A549 (cell line): ENCODE results near the gene PRMT7. TPM values are rescaled to one million over a fixed set of nuclear protein-coding genes. Genes with fewer than 3 reads are reported as not detected.

ENCODE experiments used
- ATAC-seq, 2 experiments: fragments of 200-7000 bp in 1 of 2; fragments of >200 bp in 1 of 2; cut with Nextera tagmentation in 1 of 2; cut with Tn5 transposase in 1 of 2; 3 replicates each; pipeline versions ENCODE4 v1.8.0 to v1.9.1; 2018 to 2020; ENCODE audit warnings: mild to moderate bottlenecking in 1 of 2, moderate library complexity in 1 of 2
- CTCF ChIA-PET: fragments of 300-600 bp; sonication (Branson Sonifier 250); formaldehyde crosslinking; extraction: SDS; loops from one replicate; lab custom pipeline; 2021; ENCODE audit warnings: antibody characterized with exemption, inconsistent platforms; lab: Yijun Ruan, JAX
- POLR2A ChIA-PET: fragments of 350-600 bp; formaldehyde crosslinking; extraction: SDS; loops from one replicate; lab custom pipeline; 2021; ENCODE audit warnings: antibody characterized with exemption, inconsistent platforms; lab: Yijun Ruan, JAX
- DNase-seq, 2 experiments: peaks; one replicate each; pipeline versions ENCODE4 v3.0.0 to v3.0.0-alpha.2; 2011 to 2016; ENCODE audit warnings: low read depth in 1 of 2, low spot score in 1 of 2
- FAIRE-seq: peaks from 2 replicates; lab custom pipeline; 2011; peaks lifted over from hg19 to GRCh38; lab: Jason Lieb, UNC
- H3K27ac ChIP-seq, 2 experiments: fragments of >200 bp; sonication (Bioruptor Twin); formaldehyde crosslinking; 3 replicates each; pipeline ENCODE4 v1.5.1; 2016 to 2017
- H3K4me1 ChIP-seq: fragments of >200 bp; sonication (Bioruptor Twin); formaldehyde crosslinking; 3 replicates; pipeline ENCODE4 v1.6.1; 2016
- H3K4me2 ChIP-seq: fragments of >200 bp; sonication (Bioruptor Twin); formaldehyde crosslinking; 3 replicates; pipeline ENCODE4 v1.6.1; 2016
- H3K4me3 ChIP-seq: fragments of >200 bp; sonication (Bioruptor Twin); formaldehyde crosslinking; 3 replicates; pipeline ENCODE4 v1.5.1; 2016
- H3K9me3 ChIP-seq: fragments of >200 bp; sonication (Bioruptor Twin); formaldehyde crosslinking; 3 replicates; pipeline ENCODE4 v1.6.1; 2016
- FOSL2 ChIP-seq, 2 experiments: fragments of 450-650 bp in 1 of 2; fragments of >200 bp in 1 of 2; sonication (Bioruptor Twin) in 1 of 2; formaldehyde crosslinking; IDR thresholded peaks; 2 replicates each; pipeline versions ENCODE4 v1.5.0 to v1.6.1; 2016 to 2020; ENCODE audit warnings: mild to moderate bottlenecking in 1 of 2, moderate library complexity in 1 of 2
- HES2 ChIP-seq: fragments of >200 bp; sonication (Bioruptor Twin); formaldehyde crosslinking; IDR thresholded peaks from 2 replicates; pipeline ENCODE4 v1.6.1; 2016
- HEYL ChIP-seq: fragments of 250-450 bp; sonication (Bioruptor Pico); IDR thresholded peaks from 2 replicates; pipeline ENCODE4 v1.8.0; 2021; ENCODE audit warnings: mild to moderate bottlenecking, moderate library complexity
- HMGXB4 ChIP-seq: fragments of 250-450 bp; sonication (Bioruptor Pico); IDR thresholded peaks from 2 replicates; pipeline ENCODE4 v1.5.0; 2021; ENCODE audit warnings: mild to moderate bottlenecking, moderate library complexity, borderline replicate concordance
- HOXB5 ChIP-seq: fragments of 250-450 bp; sonication (Bioruptor Pico); IDR thresholded peaks from 2 replicates; pipeline ENCODE4 v1.5.0; 2020; ENCODE audit warnings: mild to moderate bottlenecking, moderate library complexity
- JUN ChIP-seq, 2 experiments: fragments of >200 bp; sonication (Bioruptor Twin); formaldehyde crosslinking; IDR thresholded peaks; 2 replicates in 1 of 2; 3 replicates in 1 of 2; pipeline ENCODE4 v1.6.1; 2016 to 2017
- KDM5A ChIP-seq: fragments of 200-600 bp; sonication (generic); IDR thresholded peaks from 2 replicates; pipeline ENCODE4 v1.6.1; 2016; ENCODE audit warnings: antibody characterized with exemption, mild to moderate bottlenecking
- NR3C1 ChIP-seq: fragments of >200 bp; sonication (Bioruptor Twin); formaldehyde crosslinking; IDR thresholded peaks from 3 replicates; pipeline ENCODE4 v1.6.1; 2017
- PHF8 ChIP-seq: fragments of 200-600 bp; sonication (generic); IDR thresholded peaks from 2 replicates; pipeline ENCODE4 v1.6.1; 2016; ENCODE audit warnings: low read depth, mild to moderate bottlenecking, antibody characterized with exemption, moderate library complexity, borderline replicate concordance
- POLR2A ChIP-seq: IDR thresholded peaks from 2 replicates; pipeline ENCODE4 v1.6.1; 2012; ENCODE audit warnings: mild to moderate bottlenecking, low read length
- RFX5 ChIP-seq: fragments of 450-650 bp; IDR thresholded peaks from 2 replicates; pipeline ENCODE4 v1.7.1; 2014; ENCODE audit warnings: antibody characterized with exemption, mild to moderate bottlenecking, moderate library complexity
- TP53 ChIP-seq: fragments of 250-450 bp; sonication (Bioruptor Pico); IDR thresholded peaks from 2 replicates; pipeline ENCODE4 v1.5.0; 2021; ENCODE audit warnings: mild to moderate bottlenecking, moderate library complexity
- ZSCAN20 ChIP-seq: fragments of 250-450 bp; sonication (Bioruptor Pico); IDR thresholded peaks from 2 replicates; pipeline ENCODE4 v1.8.0; 2022; ENCODE audit warnings: mild to moderate bottlenecking, moderate library complexity
- WGBS: methylation state at CpG from one replicate; pipeline ENCODE4 v1.1.6; 2017; ENCODE audit errors: missing lambda C conversion rate; 5-methylcytosine and 5-hydroxymethylcytosine counted together
- polyA plus RNA-seq, 4 experiments: library from polyadenylated mRNA; depleted of rRNA in 3 of 4; stranded (reverse); fragments of >200 nt; fragmentation: RNase III in 1 of 4; extraction: RNeasy Plus Mini Kit Qiagen cat#74134 plus additional on column Dnase treatment in 1 of 4; gene quantifications; 2 replicates in 3 of 4; 3 replicates in 1 of 4; pipeline ENCODE4 v1.2.3, GENCODE V29; 2011 to 2017
- TF ChIP-seq, protein P1 (sequence below): fragments of >200 bp; sonication (Bioruptor Twin); formaldehyde crosslinking; IDR thresholded peaks from 3 replicates; pipeline ENCODE4 v1.5.1; 2016
- TF ChIP-seq, protein P2 (sequence below): fragments of 200-600 bp; sonication (generic); IDR thresholded peaks from 2 replicates; pipeline ENCODE4 v1.6.1; 2016; ENCODE audit warnings: antibody characterized with exemption, mild to moderate bottlenecking, moderate library complexity

The PRMT7 gene
- polyA plus RNA-seq, 2 of the 4 experiments (the other 2 are of a cell fraction) = 37.1 to 44.7 TPM

DNA sequence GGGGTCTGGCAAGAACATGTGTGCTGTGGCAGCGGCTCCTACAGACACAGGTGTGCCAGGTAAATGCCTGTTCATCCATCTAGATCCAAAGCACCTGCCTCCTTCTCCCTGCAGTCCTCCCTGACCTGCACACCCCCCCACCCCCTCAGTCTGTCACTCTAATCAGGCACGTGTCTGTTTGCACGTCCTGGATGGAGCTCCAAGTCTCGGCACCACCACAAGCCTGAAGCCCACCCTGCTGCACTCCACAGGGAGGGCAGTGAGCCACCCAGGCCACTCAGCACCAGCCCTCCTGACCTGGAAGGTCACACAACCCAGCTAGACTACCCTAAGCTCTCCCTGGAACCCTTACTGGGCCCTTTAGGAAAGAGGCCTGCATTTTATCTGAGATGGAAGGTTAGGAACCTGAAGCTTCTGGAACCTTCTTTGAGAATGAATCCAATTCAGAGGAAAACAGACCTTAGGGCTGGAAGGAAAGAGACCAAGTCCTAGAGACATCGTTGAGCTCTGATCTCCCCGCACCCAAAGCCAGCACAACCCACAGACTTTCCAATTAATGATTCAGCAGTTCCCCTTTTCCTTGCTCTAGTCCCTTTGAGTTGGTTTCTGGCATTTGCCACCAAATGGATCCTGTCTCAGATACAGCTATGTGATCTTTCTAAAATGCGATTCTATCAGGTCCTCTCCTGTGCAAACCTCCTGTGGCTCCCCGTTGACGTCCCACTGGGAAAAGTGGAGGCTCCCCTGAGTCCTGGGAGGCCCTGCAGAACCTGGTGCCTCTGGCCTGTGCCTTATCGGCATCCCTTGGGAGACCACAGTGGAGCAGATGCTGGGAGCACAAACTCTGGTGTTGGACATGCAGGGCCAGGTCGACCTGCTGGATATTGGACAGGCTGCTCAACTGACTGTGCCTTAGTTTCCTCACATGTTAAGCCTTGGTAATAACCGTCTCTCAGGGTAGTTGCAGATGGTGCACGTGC, 67.9 kb downstream of the PRMT7 start (continued):
- TF ChIP-seq HMGXB4 (no peak), TP53 (CRISPR knock-in tag) (no peak), KDM5A (no peak), RFX5 (no peak)

- CTCF ChIA-PET = interaction anchor here (1.0 to 2.1 kb wide), 2 partner anchors 12 to 17 kb away, joined by 6 to 21 read pairs; no protein-coding TSS in a partner anchor
- 65% methylated on average over 13 of the region's 18 CpGs for WGBS
- no peaks in the 10 kb centered on the region for H3K9me3 ChIP-seq
- H3K4me3 ChIP-seq = no peak overlapping the region
- ATAC-seq = no peak
- H3K4me2 ChIP-seq = no peak overlapping the region
- no peak for DNase-seq
- FAIRE-seq = no peak
- no peaks in the 10 kb centered on the region for H3K4me1 ChIP-seq
- no peak for TF ChIP-seq NR3C1
- TF ChIP-seq FOSL2 (IDR thresholded peaks at IDR 0.05) = no peak
- no peak for TF ChIP-seq FOSL2 (CRISPR knock-in tag; IDR thresholded peaks at IDR 0.05)
- no peak for TF ChIP-seq JUN (IDR thresholded peaks at IDR 0.05)
- no peak for TF ChIP-seq HES2
- TF ChIP-seq ZSCAN20 (CRISPR knock-in tag) = no peak
- TF ChIP-seq, protein P1, sequence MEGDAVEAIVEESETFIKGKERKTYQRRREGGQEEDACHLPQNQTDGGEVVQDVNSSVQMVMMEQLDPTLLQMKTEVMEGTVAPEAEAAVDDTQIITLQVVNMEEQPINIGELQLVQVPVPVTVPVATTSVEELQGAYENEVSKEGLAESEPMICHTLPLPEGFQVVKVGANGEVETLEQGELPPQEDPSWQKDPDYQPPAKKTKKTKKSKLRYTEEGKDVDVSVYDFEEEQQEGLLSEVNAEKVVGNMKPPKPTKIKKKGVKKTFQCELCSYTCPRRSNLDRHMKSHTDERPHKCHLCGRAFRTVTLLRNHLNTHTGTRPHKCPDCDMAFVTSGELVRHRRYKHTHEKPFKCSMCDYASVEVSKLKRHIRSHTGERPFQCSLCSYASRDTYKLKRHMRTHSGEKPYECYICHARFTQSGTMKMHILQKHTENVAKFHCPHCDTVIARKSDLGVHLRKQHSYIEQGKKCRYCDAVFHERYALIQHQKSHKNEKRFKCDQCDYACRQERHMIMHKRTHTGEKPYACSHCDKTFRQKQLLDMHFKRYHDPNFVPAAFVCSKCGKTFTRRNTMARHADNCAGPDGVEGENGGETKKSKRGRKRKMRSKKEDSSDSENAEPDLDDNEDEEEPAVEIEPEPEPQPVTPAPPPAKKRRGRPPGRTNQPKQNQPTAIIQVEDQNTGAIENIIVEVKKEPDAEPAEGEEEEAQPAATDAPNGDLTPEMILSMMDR = no peak
- TF ChIP-seq POLR2A = no peak
- no peak for TF ChIP-seq HEYL (CRISPR knock-in tag)
- TF ChIP-seq, protein P2, sequence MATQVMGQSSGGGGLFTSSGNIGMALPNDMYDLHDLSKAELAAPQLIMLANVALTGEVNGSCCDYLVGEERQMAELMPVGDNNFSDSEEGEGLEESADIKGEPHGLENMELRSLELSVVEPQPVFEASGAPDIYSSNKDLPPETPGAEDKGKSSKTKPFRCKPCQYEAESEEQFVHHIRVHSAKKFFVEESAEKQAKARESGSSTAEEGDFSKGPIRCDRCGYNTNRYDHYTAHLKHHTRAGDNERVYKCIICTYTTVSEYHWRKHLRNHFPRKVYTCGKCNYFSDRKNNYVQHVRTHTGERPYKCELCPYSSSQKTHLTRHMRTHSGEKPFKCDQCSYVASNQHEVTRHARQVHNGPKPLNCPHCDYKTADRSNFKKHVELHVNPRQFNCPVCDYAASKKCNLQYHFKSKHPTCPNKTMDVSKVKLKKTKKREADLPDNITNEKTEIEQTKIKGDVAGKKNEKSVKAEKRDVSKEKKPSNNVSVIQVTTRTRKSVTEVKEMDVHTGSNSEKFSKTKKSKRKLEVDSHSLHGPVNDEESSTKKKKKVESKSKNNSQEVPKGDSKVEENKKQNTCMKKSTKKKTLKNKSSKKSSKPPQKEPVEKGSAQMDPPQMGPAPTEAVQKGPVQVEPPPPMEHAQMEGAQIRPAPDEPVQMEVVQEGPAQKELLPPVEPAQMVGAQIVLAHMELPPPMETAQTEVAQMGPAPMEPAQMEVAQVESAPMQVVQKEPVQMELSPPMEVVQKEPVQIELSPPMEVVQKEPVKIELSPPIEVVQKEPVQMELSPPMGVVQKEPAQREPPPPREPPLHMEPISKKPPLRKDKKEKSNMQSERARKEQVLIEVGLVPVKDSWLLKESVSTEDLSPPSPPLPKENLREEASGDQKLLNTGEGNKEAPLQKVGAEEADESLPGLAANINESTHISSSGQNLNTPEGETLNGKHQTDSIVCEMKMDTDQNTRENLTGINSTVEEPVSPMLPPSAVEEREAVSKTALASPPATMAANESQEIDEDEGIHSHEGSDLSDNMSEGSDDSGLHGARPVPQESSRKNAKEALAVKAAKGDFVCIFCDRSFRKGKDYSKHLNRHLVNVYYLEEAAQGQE = no peak
- no peak for TF ChIP-seq PHF8
- no peak for TF ChIP-seq HOXB5 (CRISPR knock-in tag)
- H3K27ac ChIP-seq = no peak overlapping the region
- POLR2A ChIA-PET = no interaction called here
Measured at GRCh38 chr16:68379472-68380347, 68.9 kb downstream of the PRMT7 start.
